A673 (cell line): ENCODE data around the gene DPP10.
A peak's percentile ranks its signal among the peaks of the same experiment; 100 is the strongest.

ENCODE experiments used
- CTCF ChIP-seq: fragments of 300-800, 200-600 bp; sonication (generic); conservative IDR thresholded peaks from 2 replicates; pipeline ENCODE4 v1.5.1; 2017; ENCODE audit warnings: low read depth, mild to moderate bottlenecking, antibody characterized with exemption, low read length, moderate library complexity, mixed read lengths
- EZH2 ChIP-seq: fragments of 200-600 bp; sonication (generic); IDR thresholded peaks from 2 replicates; pipeline ENCODE4 v1.6.1; 2017; ENCODE audit warnings: borderline replicate concordance, low read depth, mild to moderate bottlenecking, mixed read lengths, antibody characterized with exemption, low read length; ENCODE audit not compliant: poor library complexity, severe bottlenecking

DNA sequence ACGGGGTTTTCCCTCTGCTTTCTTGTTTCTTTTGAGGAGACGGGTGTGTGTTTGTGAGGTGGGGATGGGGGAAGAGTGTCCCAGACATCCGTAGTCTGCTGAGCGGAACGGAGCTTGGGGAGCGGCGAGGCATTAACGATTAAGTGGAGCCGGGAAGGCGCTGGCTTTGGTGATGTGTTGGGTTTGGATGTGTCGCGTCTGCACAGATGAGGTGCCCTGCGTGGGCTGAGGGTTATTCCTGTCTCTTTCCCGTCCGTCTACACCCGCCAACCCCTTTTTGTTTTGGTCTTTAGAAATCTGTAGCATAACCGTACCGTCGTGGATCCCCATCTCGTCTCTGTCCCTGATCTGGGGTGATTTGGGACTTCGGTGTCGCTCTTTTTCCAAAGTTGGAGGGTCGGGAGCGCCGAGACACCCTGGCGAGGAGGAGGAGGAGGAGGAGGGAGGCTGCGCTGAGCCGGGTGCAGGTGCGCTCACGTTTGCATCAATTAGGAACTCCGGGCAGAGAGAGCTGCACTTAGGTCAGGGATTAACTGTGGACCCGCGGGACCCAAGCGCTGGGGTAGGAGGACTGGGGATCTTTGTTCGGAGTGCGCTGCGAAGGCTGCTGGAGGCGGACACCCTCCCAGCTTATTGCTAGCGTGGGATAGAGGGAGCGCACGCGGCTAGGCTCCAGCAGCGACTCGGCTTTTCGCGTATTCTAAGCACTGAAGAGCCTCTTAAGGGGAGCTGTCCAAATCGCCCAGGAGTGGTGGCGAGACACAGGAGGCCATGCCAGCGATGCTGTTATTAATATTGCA lies 720.3 kb downstream of the DPP10 start:
- TF ChIP-seq CTCF (no peak), EZH2 (peak; percentile 43)
